GM12865 (cell line): ENCODE results near the gene IFT22.

ENCODE experiments used
- DNase-seq: peaks from one replicate; pipeline ENCODE4 v3.0.0; 2010; ENCODE audit warnings: low read depth
- H3K4me3 ChIP-seq: 2 replicates; pipeline ENCODE4 v1.5.1; 2011; ENCODE audit warnings: mild to moderate bottlenecking, low read depth, low read length, control low read depth
- CTCF ChIP-seq: IDR thresholded peaks from 2 replicates; pipeline ENCODE4 v1.5.1; 2011; ENCODE audit warnings: low read length, control low read depth, low read depth, inconsistent platforms; ENCODE audit not compliant: insufficient read depth; ENCODE audit errors: missing control alignments

Gene IFT22

GRCh38 chr7:101342892-101343291 is 21.3 kb upstream of the IFT22 start:
- H3K4me3 ChIP-seq = no peak overlapping the region
- DNase-seq = no peak
- TF ChIP-seq CTCF = no peak

GRCh38 chr7:101340379-101340778 is 18.8 kb upstream of the IFT22 start:
- TF ChIP-seq CTCF = no peak
- DNase-seq = no peak
- no peak overlapping the region for H3K4me3 ChIP-seq

GRCh38 chr7:101333912-101334311 is 12.3 kb upstream of the IFT22 start:
- no peak for DNase-seq
- no peak overlapping the region for H3K4me3 ChIP-seq
- TF ChIP-seq CTCF = no peak

GRCh38 chr7:101332026-101332425 is 10.4 kb upstream of the IFT22 start:
- TF ChIP-seq CTCF = no peak
- no peak overlapping the region for H3K4me3 ChIP-seq
- DNase-seq = no peak

- no peak for TF ChIP-seq CTCF
- DNase-seq = no peak
- no peak overlapping the region for H3K4me3 ChIP-seq
Observed at GRCh38 chr7:101330011-101330484, 8.4 kb upstream of the IFT22 start.

GRCh38 chr7:101328159-101328558 is 6.5 kb upstream of the IFT22 start:
- H3K4me3 ChIP-seq = no peak overlapping the region
- no peak for TF ChIP-seq CTCF
- no peak for DNase-seq

- no peak for TF ChIP-seq CTCF
- no peak for DNase-seq
- H3K4me3 ChIP-seq = no peak overlapping the region
Observed at GRCh38 chr7:101319401-101319800, 2.2 kb downstream of the IFT22 start.
